K562 (cell line): ENCODE results near the gene CCDC50. TPM values are rescaled to one million over a fixed set of nuclear protein-coding genes. Genes with fewer than 3 reads are reported as not detected.

Experiments
- ATAC-seq: fragments of 200-7000 bp; cut with Tn5 transposase; 3 replicates; pipeline ENCODE4 v1.9.1; 2020; ENCODE audit warnings: moderate library complexity
- BruUV-seq: library from RNA; stranded (reverse); fragments of 400-500 nt; replicated peaks from 2 replicates; lab custom pipeline; 2021; lab: Mats Ljungman, UMichigan
- CTCF ChIA-PET: fragments of 300-600 bp; formaldehyde crosslinking; extraction: SDS; loops from one replicate; lab custom pipeline; 2021; ENCODE audit warnings: low intra/inter-chr PET ratio; lab: Yijun Ruan, JAX
- POLR2A ChIA-PET: fragments of 300-600, 350-650 bp; sonication (Branson Sonifier 250); formaldehyde crosslinking; extraction: SDS; loops from one replicate; lab custom pipeline; 2021; ENCODE audit warnings: antibody characterized with exemption, inconsistent platforms; lab: Yijun Ruan, JAX
- DNase-seq, 4 experiments: peaks; one replicate each; pipeline versions ENCODE4 v3.0.0 to v3.0.0-alpha.2; 2011 to 2018; ENCODE audit warnings: low spot score in 3 of 4, mixed read lengths in 3 of 4; ENCODE audit errors: extremely low read depth in 1 of 4
- FAIRE-seq: peaks from 2 replicates; lab custom pipeline; 2011; peaks lifted over from hg19 to GRCh38; lab: Jason Lieb, UNC
- H2AFZ ChIP-seq: 2 replicates; pipeline ENCODE4 v1.6.0; 2011; ENCODE audit warnings: low read depth, low read length, control low read depth, inconsistent platforms
- H3K27ac ChIP-seq: fragments of 200-600 bp; 3 replicates; pipeline ENCODE4 v1.8.0; 2011; ENCODE audit warnings: low read depth, mild to moderate bottlenecking, control low read depth, inconsistent platforms, low read length, moderate library complexity, mixed read lengths; ENCODE audit errors: extremely low read depth
- H3K27me3 ChIP-seq, 2 experiments: fragments of 300-600 bp in 1 of 2; 2 replicates in 1 of 2; 3 replicates in 1 of 2; pipeline versions ENCODE4 v1.6.0 to v1.8.0; 2011; ENCODE audit warnings: inconsistent platforms in 2 of 2, low read length in 2 of 2, mild to moderate bottlenecking in 1 of 2, mixed read lengths in 1 of 2, moderate library complexity in 1 of 2; ENCODE audit not compliant: control insufficient read depth in 2 of 2, insufficient read depth in 2 of 2
- H3K36me3 ChIP-seq: fragments of 300-600 bp; 3 replicates; pipeline ENCODE4 v1.8.0; 2011; ENCODE audit warnings: mild to moderate bottlenecking, low read length, inconsistent platforms; ENCODE audit not compliant: control insufficient read depth, insufficient read depth
- H3K4me1 ChIP-seq, 2 experiments: fragments of 200-600 bp in 1 of 2; replicated peaks in 1 of 2; 2 replicates in 1 of 2; 3 replicates in 1 of 2; pipeline versions ENCODE4 v1.5.1 to v1.8.0; 2011; ENCODE audit warnings: inconsistent platforms in 2 of 2, low read length in 2 of 2, mild to moderate bottlenecking in 1 of 2, mixed read lengths in 1 of 2, moderate library complexity in 1 of 2; ENCODE audit not compliant: control insufficient read depth in 2 of 2, insufficient read depth in 2 of 2
- H3K4me2 ChIP-seq: 2 replicates; pipeline ENCODE4 v1.6.1; 2011; ENCODE audit warnings: low read length, control low read depth, inconsistent platforms, mixed read lengths; ENCODE audit not compliant: insufficient read depth
- H3K4me3 ChIP-seq: fragments of 200-600 bp; sonication (generic), shearing (Covaris generic); 2 replicates; pipeline ENCODE4 v1.5.1; 2016; ENCODE audit warnings: control low read depth, inconsistent platforms
- H3K79me2 ChIP-seq: fragments of 200-600 bp; 3 replicates; pipeline ENCODE4 v1.8.0; 2011; ENCODE audit warnings: low read length, inconsistent platforms; ENCODE audit not compliant: control insufficient read depth, insufficient read depth
- H3K9ac ChIP-seq, 2 experiments: 2 replicates each; pipeline versions ENCODE4 v1.6.0 to v1.6.1; 2011; ENCODE audit warnings: low read depth in 2 of 2, low read length in 2 of 2, control low read depth in 1 of 2, inconsistent platforms in 1 of 2, mild to moderate bottlenecking in 1 of 2, mixed read lengths in 1 of 2; ENCODE audit not compliant: insufficient read depth in 1 of 2
- H3K9me1 ChIP-seq: one replicate; pipeline ENCODE4 v1.6.0; 2011; ENCODE audit warnings: inconsistent platforms, mild to moderate bottlenecking, low read length, moderate library complexity; ENCODE audit not compliant: control insufficient read depth, insufficient read depth
- H3K9me3 ChIP-seq: replicated peaks from 2 replicates; pipeline ENCODE4 v1.5.1; 2011; ENCODE audit warnings: low read depth, low read length, inconsistent platforms; ENCODE audit not compliant: control insufficient read depth, insufficient read depth
- H4K20me1 ChIP-seq: replicated peaks from 2 replicates; pipeline ENCODE4 v1.6.1; 2011; ENCODE audit warnings: low read length, inconsistent platforms, mixed read lengths; ENCODE audit not compliant: control insufficient read depth, insufficient read depth
- CBX8 ChIP-seq: fragments of 200-600 bp; sonication (generic); IDR thresholded peaks from 2 replicates; pipeline ENCODE4 v1.6.1; 2012; ENCODE audit warnings: borderline replicate concordance, mixed run types, low read depth, mild to moderate bottlenecking, moderate library complexity, mixed read lengths, low read length, control low read depth, inconsistent platforms; ENCODE audit not compliant: poor library complexity, severe bottlenecking; ENCODE audit errors: extremely low read depth
- POLR2B ChIP-seq: fragments of 450-650 bp; IDR thresholded peaks from 2 replicates; pipeline ENCODE4 v1.6.1; 2018; ENCODE audit warnings: low read depth; ENCODE audit not compliant: partially characterized antibody
- WGBS: fragments of 100-300 bp; shearing (Covaris generic); methylation state at CpG from one replicate; pipeline ENCODE4 v1.1.6; 2016; ENCODE audit warnings: low coverage, mixed read lengths; ENCODE audit not compliant: insufficient coverage; ENCODE audit errors: missing lambda C conversion rate; 5-methylcytosine and 5-hydroxymethylcytosine counted together
- in situ Hi-C: fragments of 300-500 bp; cut with MboI; formaldehyde crosslinking; loops from 4 replicates; pipeline ENCODE4 v1.15.0; 2018; ENCODE audit warnings: inconsistent platforms, mixed read lengths
- intact Hi-C: fragments of 100-400 bp; cut with micrococcal nuclease; formaldehyde crosslinking; loops from 2 replicates; pipeline ENCODE4 v1.14.2; 2022
- polyA plus RNA-seq, 8 experiments: library from polyadenylated mRNA; depleted of rRNA in 4 of 8; stranded (reverse) in 5 of 8; unstranded in 3 of 8; fragments of >200 nt; fragmentation: Nextera tagmentation in 2 of 8; fragmentation: Illumina TruSeq in 1 of 8; extraction: Ambion mirVana in 2 of 8; extraction: Trizol in 1 of 8; gene quantifications; 2 replicates each; pipeline versions ENCODE4 v1.2.1 to v1.2.3, GENCODE V29; 2011 to 2014; ENCODE audit warnings: inconsistent platforms in 1 of 8, missing spikeins in 1 of 8
- total RNA-seq, 7 experiments: library from RNA; depleted of rRNA in 6 of 7; stranded (reverse); fragments of >200 nt in 6 of 7; fragmentation: Illumina TruSeq in 2 of 7; extraction: Trizol in 2 of 7; gene quantifications; 2 replicates each; pipeline versions ENCODE4 v1.2.1 to v1.2.3, GENCODE V29; 2011 to 2021; ENCODE audit warnings: low replicate concordance in 1 of 7
- TF ChIP-seq, protein P1 (sequence below): fragments of 450-650 bp; IDR thresholded peaks from 2 replicates; pipeline ENCODE4 v1.6.1; 2017; ENCODE audit warnings: antibody characterized with exemption, mild to moderate bottlenecking
- TF ChIP-seq, protein P2 (sequence below): fragments of 250-450 bp; sonication (Bioruptor Pico); IDR thresholded peaks from 2 replicates; pipeline ENCODE4 v1.8.0; 2021; ENCODE audit warnings: moderate library complexity, mild to moderate bottlenecking, inconsistent platforms
- TF ChIP-seq, protein P3 (sequence below): fragments of 450-650 bp; IDR thresholded peaks from 2 replicates; pipeline ENCODE4 v1.6.1; 2017; ENCODE audit warnings: mild to moderate bottlenecking, moderate library complexity

Gene CCDC50
- total and polyA plus RNA-seq, 9 of the 15 experiments (the other 6 are each of a cell fraction or from before 2014, with no cell fraction given), result 8.4 to 63.4 (median 40.4) TPM

DNA sequence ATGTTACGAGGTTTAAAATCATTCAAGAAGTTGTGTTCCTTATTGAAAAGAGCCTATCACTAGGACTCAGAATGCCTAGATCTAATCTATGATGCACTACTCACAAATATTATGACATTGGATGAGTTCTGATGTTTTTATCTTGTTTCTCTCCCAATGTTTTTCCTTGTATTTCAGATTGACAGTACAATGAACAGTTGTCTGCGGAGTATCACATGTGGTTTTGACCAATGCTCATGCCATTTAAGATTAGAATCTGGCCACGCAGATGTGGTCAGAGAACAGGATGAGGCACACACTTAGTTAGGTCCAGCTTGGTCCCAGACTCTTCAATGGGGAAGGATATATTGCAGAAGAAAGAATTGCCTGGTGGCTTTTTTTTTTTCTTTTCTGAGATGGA is 25.6 kb upstream of the CCDC50 start (continued):
- TF ChIP-seq, protein P1, sequence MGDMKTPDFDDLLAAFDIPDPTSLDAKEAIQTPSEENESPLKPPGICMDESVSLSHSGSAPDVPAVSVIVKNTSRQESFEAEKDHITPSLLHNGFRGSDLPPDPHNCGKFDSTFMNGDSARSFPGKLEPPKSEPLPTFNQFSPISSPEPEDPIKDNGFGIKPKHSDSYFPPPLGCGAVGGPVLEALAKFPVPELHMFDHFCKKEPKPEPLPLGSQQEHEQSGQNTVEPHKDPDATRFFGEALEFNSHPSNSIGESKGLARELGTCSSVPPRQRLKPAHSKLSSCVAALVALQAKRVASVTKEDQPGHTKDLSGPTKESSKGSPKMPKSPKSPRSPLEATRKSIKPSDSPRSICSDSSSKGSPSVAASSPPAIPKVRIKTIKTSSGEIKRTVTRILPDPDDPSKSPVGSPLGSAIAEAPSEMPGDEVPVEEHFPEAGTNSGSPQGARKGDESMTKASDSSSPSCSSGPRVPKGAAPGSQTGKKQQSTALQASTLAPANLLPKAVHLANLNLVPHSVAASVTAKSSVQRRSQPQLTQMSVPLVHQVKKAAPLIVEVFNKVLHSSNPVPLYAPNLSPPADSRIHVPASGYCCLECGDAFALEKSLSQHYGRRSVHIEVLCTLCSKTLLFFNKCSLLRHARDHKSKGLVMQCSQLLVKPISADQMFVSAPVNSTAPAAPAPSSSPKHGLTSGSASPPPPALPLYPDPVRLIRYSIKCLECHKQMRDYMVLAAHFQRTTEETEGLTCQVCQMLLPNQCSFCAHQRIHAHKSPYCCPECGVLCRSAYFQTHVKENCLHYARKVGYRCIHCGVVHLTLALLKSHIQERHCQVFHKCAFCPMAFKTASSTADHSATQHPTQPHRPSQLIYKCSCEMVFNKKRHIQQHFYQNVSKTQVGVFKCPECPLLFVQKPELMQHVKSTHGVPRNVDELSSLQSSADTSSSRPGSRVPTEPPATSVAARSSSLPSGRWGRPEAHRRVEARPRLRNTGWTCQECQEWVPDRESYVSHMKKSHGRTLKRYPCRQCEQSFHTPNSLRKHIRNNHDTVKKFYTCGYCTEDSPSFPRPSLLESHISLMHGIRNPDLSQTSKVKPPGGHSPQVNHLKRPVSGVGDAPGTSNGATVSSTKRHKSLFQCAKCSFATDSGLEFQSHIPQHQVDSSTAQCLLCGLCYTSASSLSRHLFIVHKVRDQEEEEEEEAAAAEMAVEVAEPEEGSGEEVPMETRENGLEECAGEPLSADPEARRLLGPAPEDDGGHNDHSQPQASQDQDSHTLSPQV, result no peak
- no peak for TF ChIP-seq POLR2B

DNA sequence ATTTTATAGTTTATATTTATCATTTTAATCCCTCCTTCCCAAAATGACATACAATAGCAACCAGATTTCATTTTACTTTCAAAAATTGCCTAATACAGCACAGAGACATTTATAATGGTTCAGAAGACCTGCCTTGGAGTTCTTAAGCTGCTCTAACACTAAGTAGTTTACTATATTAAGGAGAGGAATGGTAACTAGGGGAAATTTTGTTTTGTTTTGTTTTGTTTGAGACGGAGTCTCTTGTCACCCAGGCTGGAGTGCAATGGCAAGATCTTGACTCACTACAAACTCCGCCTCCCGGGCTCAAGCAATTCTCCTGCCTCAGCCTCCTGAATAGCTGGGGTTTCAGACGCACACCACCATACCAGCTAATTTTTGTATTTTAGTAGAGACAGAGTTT is 22.8 kb upstream of the CCDC50 start:
- in situ Hi-C loops, result no loop called here

More for the DNA sequence above, 22.8 kb upstream of the CCDC50 start:
- no peak overlapping the region for H3K4me2 ChIP-seq
- DNase-seq, result no peak
- peaks cover 2 to 4% of the 10 kb centered on the region in 2 experiments; a peak in 3 of 5 replicates for H3K27me3 ChIP-seq
- TF ChIP-seq, protein P2, sequence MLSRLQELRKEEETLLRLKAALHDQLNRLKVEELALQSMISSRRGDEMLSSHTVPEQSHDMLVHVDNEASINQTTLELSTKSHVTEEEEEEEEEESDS, result no peak
- peak; percentile 78 for TF ChIP-seq CBX8
- TF ChIP-seq, protein P3, sequence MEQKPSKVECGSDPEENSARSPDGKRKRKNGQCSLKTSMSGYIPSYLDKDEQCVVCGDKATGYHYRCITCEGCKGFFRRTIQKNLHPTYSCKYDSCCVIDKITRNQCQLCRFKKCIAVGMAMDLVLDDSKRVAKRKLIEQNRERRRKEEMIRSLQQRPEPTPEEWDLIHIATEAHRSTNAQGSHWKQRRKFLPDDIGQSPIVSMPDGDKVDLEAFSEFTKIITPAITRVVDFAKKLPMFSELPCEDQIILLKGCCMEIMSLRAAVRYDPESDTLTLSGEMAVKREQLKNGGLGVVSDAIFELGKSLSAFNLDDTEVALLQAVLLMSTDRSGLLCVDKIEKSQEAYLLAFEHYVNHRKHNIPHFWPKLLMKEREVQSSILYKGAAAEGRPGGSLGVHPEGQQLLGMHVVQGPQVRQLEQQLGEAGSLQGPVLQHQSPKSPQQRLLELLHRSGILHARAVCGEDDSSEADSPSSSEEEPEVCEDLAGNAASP, result no peak
- no peaks in the 10 kb centered on the region for H3K79me2 ChIP-seq
- no peak for ATAC-seq
- no peaks in the 10 kb centered on the region for H3K9me3 ChIP-seq
- no peak overlapping the region for H2AFZ ChIP-seq
- H3K4me1 ChIP-seq, result no peaks in the 10 kb centered on the region
- H3K36me3 ChIP-seq, result no peaks in the 10 kb centered on the region
- CTCF ChIA-PET, result no interaction called here
- POLR2A ChIA-PET, result no interaction called here
- no peak for FAIRE-seq
- no peak overlapping the region for H3K9ac ChIP-seq
- 4% methylated on average over 4 of the region's 4 CpGs for WGBS
- H4K20me1 ChIP-seq, result no peaks in the 10 kb centered on the region
- no TSS peak for BruUV-seq
- no peak overlapping the region for H3K27ac ChIP-seq
- no peak overlapping the region for H3K4me3 ChIP-seq
- no peaks in the 10 kb centered on the region for H3K9me1 ChIP-seq
- intact Hi-C loops, result no loop called here
